Left lung (tissue), 10 donors: ENCODE results near the gene ZFHX3. TPM values are rescaled to one million over a fixed set of nuclear protein-coding genes. Genes with fewer than 3 reads are reported as not detected.

Experiments used
- ATAC-seq: fragments of 200-7000 bp; cut with Tn5 transposase; one replicate; pipeline ENCODE4 v1.9.1; 2020; ENCODE audit warnings: moderate library complexity
- DNase-seq, 4 donors: peaks; one replicate each; pipeline ENCODE4 v3.0.0-alpha.2; 2013 to 2020
- H3K27ac ChIP-seq, 2 donors: fragments of 200-600 bp; sonication (generic) in 1 of 2; one replicate each; pipeline versions ENCODE4 v1.5.0 to v1.8.0; 2020 to 2021
- H3K27me3 ChIP-seq, 2 donors: fragments of 200-600 bp; sonication (generic) in 1 of 2; one replicate each; pipeline versions ENCODE4 v1.5.0 to v1.8.0; 2020 to 2021
- H3K36me3 ChIP-seq, 2 donors: fragments of 200-600 bp; sonication (generic) in 1 of 2; one replicate each; pipeline versions ENCODE4 v1.5.0 to v1.8.0; 2020 to 2021
- H3K4me1 ChIP-seq, 2 donors: fragments of 200-600 bp; one replicate each; pipeline ENCODE4 v1.8.0; 2021
- H3K4me3 ChIP-seq, 2 donors: fragments of 200-600 bp; sonication (generic) in 1 of 2; one replicate each; pipeline versions ENCODE4 v1.5.0 to v1.8.0; 2020 to 2021; ENCODE audit warnings: mild to moderate bottlenecking in 1 of 2
- H3K9me3 ChIP-seq, 2 donors: fragments of 200-600 bp; sonication (generic) in 1 of 2; one replicate each; pipeline versions ENCODE4 v1.5.0 to v1.8.0; 2020 to 2021
- intact Hi-C, 2 donors: fragments of 100-400 bp; cut with DNase I; formaldehyde crosslinking; loops; one replicate each; pipeline versions ENCODE4 v1.11.2 to v1.14.2; 2022
- polyA plus RNA-seq, 6 donors: library from polyadenylated mRNA; unstranded; fragments of 120-200 nt; gene quantifications; one replicate each; pipeline ENCODE4 v1.2.1, GENCODE V29; 2013; ENCODE audit not compliant: insufficient read length in 6 of 6
- total RNA-seq, 2 donors: library from RNA; stranded (reverse); fragmentation: NEBNext Ultra II Directional; extraction: Animal tissue kit (Norgen Biotek cat#: 25700); gene quantifications; one replicate each; pipeline ENCODE4 v1.2.1, GENCODE V29; 2021
- TF ChIP-seq, protein P1 (sequence below), 2 donors: fragments of 200-600 bp; sonication (generic) in 1 of 2; IDR thresholded peaks; one replicate each; pipeline versions ENCODE4 v1.5.0 to v1.8.0; 2021; ENCODE audit warnings: antibody characterized with exemption in 2 of 2
- donor health status: DM: no; HTN: yes; CAD: no.
- donor health status: DM: no; HTN: no; CAD: no.

Gene ZFHX3
- total and polyA plus RNA-seq, 8 donors: 21.4 to 34.7 (median 32.2) TPM

DNA sequence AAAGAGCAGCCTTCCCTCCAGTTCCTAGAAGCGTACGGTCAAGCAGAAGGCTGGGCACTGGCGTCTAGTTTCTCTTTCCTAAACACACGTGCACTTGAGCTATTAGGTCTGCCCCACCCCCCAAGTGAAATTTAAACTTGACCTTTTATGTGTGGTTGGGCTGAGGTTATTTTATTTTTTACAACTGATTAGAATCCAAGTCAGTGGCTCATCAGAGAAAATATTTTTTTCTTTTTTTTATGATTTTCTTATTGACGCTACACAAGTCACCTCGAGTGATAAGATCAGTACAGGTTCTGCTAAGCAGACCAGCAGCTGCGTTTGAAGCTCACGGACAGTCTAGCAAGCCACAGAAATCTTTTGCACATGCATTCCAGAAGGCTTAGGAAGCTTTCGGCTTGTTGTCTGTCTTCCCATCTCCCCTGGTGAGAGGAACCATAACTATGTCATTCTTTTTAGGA is 95.1 kb downstream of the ZFHX3 start:
- no peaks in the 10 kb centered on the region for H3K9me3 ChIP-seq
- no peaks in the 10 kb centered on the region for H3K27me3 ChIP-seq
- TF ChIP-seq, protein P1, sequence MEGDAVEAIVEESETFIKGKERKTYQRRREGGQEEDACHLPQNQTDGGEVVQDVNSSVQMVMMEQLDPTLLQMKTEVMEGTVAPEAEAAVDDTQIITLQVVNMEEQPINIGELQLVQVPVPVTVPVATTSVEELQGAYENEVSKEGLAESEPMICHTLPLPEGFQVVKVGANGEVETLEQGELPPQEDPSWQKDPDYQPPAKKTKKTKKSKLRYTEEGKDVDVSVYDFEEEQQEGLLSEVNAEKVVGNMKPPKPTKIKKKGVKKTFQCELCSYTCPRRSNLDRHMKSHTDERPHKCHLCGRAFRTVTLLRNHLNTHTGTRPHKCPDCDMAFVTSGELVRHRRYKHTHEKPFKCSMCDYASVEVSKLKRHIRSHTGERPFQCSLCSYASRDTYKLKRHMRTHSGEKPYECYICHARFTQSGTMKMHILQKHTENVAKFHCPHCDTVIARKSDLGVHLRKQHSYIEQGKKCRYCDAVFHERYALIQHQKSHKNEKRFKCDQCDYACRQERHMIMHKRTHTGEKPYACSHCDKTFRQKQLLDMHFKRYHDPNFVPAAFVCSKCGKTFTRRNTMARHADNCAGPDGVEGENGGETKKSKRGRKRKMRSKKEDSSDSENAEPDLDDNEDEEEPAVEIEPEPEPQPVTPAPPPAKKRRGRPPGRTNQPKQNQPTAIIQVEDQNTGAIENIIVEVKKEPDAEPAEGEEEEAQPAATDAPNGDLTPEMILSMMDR (IDR thresholded peaks at IDR 0.05): no peak
- H3K36me3 ChIP-seq: peaks cover 0 to 28% of the 10 kb centered on the region in 2 donors
- DNase-seq (no peak), ATAC-seq (no peak)
- intact Hi-C loops: no loop called here
- no peak overlapping the region for H3K27ac ChIP-seq
- no peaks in the 10 kb centered on the region for H3K4me1 ChIP-seq
- no peak overlapping the region for H3K4me3 ChIP-seq

DNA sequence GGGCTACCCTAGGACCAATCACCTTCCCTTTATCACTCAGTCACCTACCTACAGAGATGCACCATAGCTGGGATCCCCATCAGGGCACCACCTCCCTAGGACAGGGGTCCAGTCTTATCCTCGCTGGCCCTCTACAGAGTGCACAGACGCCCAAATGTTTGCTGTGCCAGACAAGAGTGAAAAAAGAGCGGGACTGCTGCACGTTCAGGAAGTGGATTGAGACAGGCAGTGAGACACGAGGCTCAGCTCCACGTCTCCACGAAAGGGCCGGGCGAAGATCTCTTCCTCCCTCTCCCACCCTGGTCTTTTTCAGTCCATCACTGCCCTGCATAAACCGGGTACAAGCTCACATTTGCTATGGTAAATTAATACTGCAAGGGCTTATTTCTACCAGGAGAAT is 95.5 kb downstream of the ZFHX3 start:
- intact Hi-C loops: no loop called here
- no peak for ATAC-seq
- Histone ChIP-seq H3K9me3 (no peaks in the 10 kb centered on the region), H3K4me3 (no peak overlapping the region), H3K27ac (no peak overlapping the region), H3K36me3 (peaks cover 0 to 24% of the 10 kb centered on the region in 2 donors), H3K27me3 (no peaks in the 10 kb centered on the region), H3K4me1 (peaks cover 0 to 4% of the 10 kb centered on the region in 2 donors)
- TF ChIP-seq, protein P1 (IDR thresholded peaks at IDR 0.05): no peak
- no peak for DNase-seq

DNA sequence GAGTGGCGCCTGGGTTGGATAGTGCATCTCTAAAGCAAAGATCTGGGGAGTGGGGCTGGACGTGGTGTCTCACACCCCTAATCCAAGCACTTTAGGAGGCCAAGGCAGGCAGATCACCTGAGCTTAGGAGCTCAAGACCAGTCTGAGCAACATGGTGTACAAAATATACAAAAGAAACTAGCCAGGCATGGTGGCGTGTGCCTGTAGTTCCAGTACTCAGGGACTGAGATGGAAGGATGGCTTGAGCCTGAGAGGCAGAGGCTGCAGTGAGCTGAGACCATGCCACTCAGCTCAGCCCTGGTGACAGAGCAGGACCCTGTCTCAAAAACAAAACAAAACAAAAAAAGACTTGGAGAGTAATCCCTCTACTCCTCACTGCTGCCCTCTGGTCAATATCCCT is 96.0 kb downstream of the ZFHX3 start:
- ATAC-seq (no peak), DNase-seq (no peak)
- Histone ChIP-seq H3K27me3 (no peaks in the 10 kb centered on the region), H3K27ac (no peak overlapping the region), H3K9me3 (no peaks in the 10 kb centered on the region), H3K36me3 (peaks cover 0 to 21% of the 10 kb centered on the region in 2 donors), H3K4me1 (peaks cover 0 to 9% of the 10 kb centered on the region in 2 donors), H3K4me3 (no peak overlapping the region)
- TF ChIP-seq, protein P1 (IDR thresholded peaks at IDR 0.05): no peak
- intact Hi-C loops: no loop called here

DNA sequence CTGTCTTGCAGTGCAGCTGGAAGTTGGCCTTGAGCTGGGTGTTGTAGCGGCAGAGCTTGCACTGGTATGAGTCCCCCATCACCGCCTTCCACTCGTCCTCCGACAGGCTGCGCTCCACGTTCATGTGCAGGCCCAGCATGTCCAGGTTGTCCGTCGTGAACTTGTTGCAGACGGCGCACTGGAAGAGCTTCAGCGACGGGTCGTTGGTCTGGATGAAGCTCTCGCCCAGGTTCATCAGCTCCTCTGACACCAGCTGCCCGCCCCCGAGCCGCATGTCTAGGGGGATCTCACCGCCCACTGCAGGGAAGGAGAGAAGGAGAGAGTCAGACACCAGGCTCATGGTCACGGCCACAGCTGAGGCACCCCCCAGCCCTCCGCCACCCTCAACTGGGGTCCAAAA is 97.3 kb downstream of the ZFHX3 start:
- Histone ChIP-seq H3K4me1 (peaks cover 0 to 9% of the 10 kb centered on the region in 2 donors), H3K27me3 (no peaks in the 10 kb centered on the region), H3K27ac (no peak overlapping the region), H3K4me3 (no peak overlapping the region), H3K9me3 (no peaks in the 10 kb centered on the region), H3K36me3 (peaks cover 0 to 21% of the 10 kb centered on the region in 2 donors)
- no peak for ATAC-seq
- no peak for DNase-seq
- intact Hi-C loops: no loop called here
- TF ChIP-seq, protein P1 (IDR thresholded peaks at IDR 0.05): no peak

DNA sequence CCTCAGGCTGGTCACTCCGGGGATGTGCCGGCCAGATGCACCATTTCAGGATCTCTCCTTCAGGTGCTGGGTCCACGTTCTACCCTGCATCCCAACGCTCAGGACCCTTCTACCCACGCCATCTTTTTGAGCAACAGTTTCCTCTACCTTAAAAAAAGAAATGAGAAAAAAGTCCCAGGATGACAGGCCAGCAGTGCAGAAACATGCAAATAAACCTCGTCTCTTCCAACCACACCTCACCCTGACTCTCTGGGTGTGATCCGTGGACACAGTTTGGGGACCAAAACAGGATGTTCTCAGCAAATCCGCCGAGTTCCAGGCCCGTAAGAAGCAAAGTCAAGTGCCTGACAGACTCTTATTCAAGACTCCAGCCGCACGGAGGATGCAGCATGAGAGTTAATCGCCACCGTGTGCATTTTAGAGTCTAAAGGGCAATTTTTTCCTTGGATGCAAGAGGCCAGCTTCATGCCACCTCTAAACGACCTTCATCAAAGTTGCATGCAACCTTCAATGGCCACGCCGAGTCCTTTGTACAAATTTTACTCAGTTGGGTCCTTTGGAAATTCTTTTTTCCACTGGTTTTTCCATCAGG is 99.6 kb downstream of the ZFHX3 start:
- DNase-seq: no peak
- Histone ChIP-seq H3K9me3 (no peaks in the 10 kb centered on the region), H3K27ac (no peak overlapping the region), H3K27me3 (no peaks in the 10 kb centered on the region), H3K4me3 (no peak overlapping the region), H3K36me3 (peaks cover 0 to 21% of the 10 kb centered on the region in 2 donors), H3K4me1 (peaks cover 0 to 9% of the 10 kb centered on the region in 2 donors)
- intact Hi-C loops: no loop called here
- TF ChIP-seq, protein P1 (IDR thresholded peaks at IDR 0.05): no peak
- ATAC-seq: no peak
